H7 (cell line): ENCODE data around the gene IGFBP4. TPM values are rescaled to one million over a fixed set of nuclear protein-coding genes. Genes with fewer than 3 reads are reported as not detected.

ENCODE experiments used
- DNase-seq: peaks from one replicate; pipeline ENCODE4 v3.0.0; 2012
- H3K27me3 ChIP-seq: 2 replicates; pipeline ENCODE4 v1.6.0; 2011; ENCODE audit warnings: mild to moderate bottlenecking, low read length; ENCODE audit not compliant: control insufficient read depth, insufficient read depth
- H3K36me3 ChIP-seq: replicated peaks from 2 replicates; pipeline ENCODE4 v1.5.1; 2011; ENCODE audit warnings: low read length; ENCODE audit not compliant: control insufficient read depth, insufficient read depth
- H3K4me3 ChIP-seq: 2 replicates; pipeline ENCODE4 v1.5.1; 2011; ENCODE audit warnings: low read depth, mild to moderate bottlenecking, control low read depth, low read length, moderate library complexity; ENCODE audit not compliant: insufficient read depth
- total RNA-seq: library from RNA; depleted of rRNA; stranded (reverse); fragments of >200 nt; shearing (Covaris generic); gene quantifications from 2 replicates; pipeline ENCODE4 v1.2.3, GENCODE V29; 2014

IGFBP4 gene
- total RNA-seq, 1 experiment from 2014 or later: 24.6 TPM

DNA sequence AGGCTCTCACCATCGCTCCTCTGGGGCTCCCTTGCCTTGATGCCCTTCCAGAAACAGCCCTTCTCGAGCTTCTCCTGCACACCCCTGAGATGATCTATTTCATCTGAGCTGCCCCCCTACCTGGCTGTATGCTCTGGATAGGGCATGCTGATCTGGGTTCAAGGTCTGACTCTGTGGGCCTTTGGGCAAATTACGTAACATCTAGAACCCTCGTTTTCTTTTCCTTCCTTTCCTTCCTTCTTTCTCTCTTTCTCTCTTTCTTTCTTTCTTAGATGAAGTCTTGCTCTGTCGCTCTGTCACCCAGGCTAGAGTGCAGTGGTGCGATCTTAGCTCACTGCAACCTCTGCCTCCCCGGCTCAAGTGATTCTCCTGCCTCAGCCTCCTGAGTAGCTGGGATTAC is 37.9 kb downstream of the IGFBP4 start:
- H3K27me3 ChIP-seq: no peaks in the 10 kb centered on the region
- no peaks in the 10 kb centered on the region for H3K36me3 ChIP-seq
- DNase-seq: no peak
- no peak overlapping the region for H3K4me3 ChIP-seq

DNA sequence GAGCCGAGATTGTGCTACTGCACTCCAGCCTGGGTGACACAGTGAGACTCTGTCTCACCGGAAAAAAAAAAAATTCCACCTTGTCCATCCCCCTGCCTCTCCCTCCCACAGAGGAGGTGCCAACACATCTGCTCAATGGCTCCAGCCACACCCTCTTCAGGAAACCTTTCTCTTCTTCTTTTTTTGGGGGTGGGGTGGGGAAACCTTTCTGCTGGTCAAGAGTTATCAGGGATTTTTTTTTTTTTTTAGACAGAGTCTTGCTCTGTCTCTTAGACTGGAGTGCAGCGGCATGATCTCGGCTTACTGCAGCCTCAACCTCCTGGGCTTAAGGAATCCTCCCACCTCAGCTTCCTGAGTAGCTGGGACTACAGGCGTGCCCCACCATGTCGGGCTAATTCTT is 39.5 kb downstream of the IGFBP4 start:
- H3K36me3 ChIP-seq: no peaks in the 10 kb centered on the region
- no peak for DNase-seq
- H3K27me3 ChIP-seq: no peaks in the 10 kb centered on the region
- no peak overlapping the region for H3K4me3 ChIP-seq

DNA sequence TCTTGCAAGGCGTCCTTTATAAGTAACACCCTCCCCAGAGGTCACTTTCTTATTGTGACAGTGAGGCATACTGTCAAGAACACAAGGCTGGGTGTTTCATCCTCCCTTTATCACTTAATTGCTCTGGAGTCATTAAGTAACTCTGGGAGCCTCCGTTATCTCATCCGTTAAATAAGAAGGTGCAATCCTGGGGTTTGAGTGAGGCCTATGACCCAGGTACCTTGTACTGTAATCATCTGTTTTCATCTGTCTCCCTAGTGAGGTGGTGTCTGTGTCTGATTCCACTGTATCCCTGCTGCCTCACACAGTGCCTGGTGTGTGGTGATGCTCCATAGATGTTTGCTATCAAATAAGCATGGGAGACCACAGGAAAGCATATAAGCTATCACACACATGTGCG is 40.4 kb downstream of the IGFBP4 start:
- H3K4me3 ChIP-seq: no peak overlapping the region
- no peaks in the 10 kb centered on the region for H3K27me3 ChIP-seq
- no peak for DNase-seq
- H3K36me3 ChIP-seq: no peaks in the 10 kb centered on the region

DNA sequence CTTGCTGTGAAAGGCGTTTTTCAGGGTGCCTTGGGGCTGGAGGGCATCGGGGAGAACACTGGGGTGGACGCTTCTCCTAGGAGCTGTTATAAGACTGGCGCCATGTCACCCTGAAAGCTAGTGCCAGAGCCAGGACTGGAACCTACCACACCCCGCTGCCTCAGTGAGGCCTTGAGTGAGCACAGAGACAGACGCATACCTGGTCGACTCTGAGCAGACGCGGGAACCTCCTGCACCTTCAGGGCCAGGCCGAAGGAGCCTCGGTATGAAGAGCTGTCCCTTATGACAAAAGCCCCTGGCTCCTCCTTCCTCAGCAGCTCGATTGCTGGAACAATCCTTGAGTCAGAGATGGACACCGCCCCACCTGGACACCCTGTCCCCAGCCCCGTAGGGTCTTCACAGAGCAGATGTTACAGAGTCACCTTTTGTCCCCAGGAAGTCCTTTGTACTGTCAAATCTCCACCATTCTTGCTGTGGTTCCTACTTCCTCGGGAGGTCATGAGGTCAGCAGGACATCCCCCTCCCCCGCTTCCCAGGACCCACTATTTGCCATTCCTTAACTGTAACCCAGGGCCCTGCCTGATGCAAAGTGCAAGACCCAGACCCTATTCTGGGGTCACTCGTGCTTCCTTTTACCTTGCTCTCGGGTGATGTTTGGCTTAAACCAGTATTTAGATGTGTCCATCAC is 41.2 kb downstream of the IGFBP4 start:
- no peaks in the 10 kb centered on the region for H3K27me3 ChIP-seq
- DNase-seq: no peak
- no peak overlapping the region for H3K4me3 ChIP-seq
- H3K36me3 ChIP-seq: no peaks in the 10 kb centered on the region

DNA sequence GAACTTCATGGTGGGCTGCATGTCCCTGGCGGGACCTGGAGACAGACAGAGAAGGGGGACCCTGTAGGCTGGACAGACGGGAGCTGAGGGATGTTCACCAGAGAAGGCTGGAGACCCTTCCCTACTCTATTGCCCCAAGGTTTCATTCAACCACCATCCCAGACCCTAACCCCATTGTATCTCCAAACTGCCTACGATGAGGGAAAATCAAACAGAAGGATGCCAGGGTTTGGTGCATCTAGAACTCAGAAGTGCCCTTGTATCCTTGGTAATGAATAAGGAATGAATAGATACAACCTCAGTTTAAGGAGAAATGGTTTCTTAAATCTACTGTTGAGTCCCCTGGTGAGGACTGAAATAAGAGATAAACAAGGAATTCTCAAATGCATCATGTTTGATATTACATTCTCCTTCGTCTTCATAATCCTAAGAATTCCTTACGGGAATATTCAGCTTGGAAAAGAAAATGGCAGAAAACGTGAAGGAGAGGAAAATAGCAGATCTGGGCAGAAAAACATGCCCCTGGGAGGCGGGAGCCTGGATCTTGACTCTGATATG is 41.8 kb downstream of the IGFBP4 start:
- Histone ChIP-seq H3K4me3 (no peak overlapping the region), H3K36me3 (no peaks in the 10 kb centered on the region), H3K27me3 (no peaks in the 10 kb centered on the region)
- no peak for DNase-seq

DNA sequence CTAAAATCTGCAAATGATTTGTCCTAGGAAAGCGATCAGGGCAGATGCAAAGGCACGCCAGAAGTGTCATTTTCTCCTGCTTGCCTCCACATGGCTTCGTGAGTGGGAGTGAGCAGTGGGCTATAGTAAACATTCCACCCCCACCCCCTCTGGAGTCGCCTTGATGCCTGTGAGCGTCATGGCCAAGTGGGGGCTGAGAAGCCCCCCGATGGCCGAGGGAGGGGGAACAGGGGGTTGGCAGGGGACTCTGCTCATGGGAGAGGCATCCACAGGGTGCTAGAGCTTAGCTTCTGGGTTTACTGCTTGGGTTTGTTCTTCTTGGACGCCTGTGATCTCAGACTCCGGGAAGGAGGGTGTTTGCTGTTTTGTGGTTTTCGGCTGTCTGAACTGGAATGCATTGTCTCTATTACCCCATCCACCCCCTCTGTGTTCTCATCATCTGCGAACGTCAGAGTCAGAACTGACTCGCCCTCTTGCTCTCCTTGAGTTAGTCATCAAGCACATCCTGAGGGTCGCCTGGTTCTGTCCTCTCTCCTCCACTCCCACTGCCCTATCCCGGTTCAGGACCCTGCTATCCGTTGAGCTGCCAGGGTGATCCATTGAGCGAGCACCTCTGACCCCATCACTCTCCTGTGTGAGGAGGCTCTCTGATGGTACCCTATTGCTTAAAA is 42.7 kb downstream of the IGFBP4 start:
- Histone ChIP-seq H3K36me3 (no peaks in the 10 kb centered on the region), H3K4me3 (no peak overlapping the region), H3K27me3 (no peaks in the 10 kb centered on the region)
- DNase-seq: no peak

DNA sequence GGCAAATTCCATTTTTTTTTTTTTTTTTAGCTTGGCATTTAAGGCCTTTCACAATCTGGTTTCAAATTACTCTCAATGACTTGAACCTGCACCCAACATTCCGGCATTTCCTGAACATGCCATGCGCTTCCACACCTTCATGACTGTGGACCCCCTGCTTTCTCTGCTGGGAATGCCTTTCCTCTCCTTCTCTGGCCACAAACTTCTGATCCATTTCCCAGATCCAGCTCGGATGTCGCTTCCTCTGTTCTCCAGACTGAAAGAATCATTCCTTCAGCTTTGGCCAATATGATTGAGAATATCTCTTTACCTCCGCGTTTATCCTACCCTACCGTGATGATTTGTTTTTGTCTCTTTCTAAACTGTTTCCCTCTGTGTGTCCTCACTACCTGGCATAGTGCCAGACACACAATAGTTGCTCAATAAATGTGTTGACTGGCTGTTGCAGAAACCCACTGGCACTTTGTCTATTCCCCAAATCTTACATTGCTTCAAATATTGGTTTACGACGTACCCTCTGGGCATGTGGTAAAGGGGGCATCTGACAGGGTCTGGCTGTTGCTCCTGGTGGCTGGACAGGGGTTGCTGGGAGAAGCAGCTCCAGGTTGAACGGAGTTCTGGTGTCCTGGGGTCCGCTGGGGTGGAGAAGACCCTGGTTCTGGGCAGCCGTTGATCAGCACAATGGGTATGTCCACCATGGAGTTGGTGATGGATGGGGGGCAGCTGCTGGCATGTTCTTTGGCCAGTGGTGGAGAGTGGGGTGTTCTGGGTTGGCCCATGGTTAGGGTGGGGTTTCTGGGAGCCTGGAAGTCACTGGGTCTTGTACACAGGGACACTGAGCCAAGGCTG is 43.5 kb downstream of the IGFBP4 start:
- H3K27me3 ChIP-seq: no peaks in the 10 kb centered on the region

DNA sequence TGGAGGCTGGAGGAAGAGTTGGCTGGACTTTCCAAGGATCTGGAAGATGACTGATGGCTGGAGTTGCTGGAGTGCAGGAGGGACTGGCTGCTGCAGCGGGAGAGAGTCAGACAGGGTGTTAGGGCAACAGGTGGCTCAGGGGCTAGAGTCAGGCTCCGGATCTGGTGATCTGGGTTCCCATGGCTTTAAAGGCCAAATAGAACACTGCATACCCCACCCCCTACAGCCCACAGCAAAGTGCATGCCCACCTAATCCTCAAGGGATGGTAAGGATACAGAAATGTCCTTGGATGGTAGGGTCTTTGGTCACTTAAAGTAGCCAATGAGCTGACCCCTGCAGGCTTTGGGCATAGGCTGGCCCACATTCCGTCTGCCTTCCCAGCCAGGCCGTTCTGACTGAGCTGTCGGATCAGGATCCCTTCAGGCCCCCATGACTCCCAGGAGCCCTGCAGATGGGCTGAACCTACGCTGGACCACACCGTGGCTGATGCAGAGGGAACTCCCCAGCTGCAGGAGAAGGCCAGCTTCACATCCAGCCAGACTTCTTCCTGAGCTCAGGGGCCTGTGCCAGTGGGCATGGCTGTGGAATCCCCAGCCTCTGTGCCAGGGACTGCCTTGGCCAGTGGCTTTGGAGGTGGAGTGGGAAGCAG is 44.2 kb downstream of the IGFBP4 start:
- no peaks in the 10 kb centered on the region for H3K27me3 ChIP-seq
- no peak overlapping the region for H3K4me3 ChIP-seq
- no peak for DNase-seq
- no peaks in the 10 kb centered on the region for H3K36me3 ChIP-seq

More for the DNA sequence above, 43.5 kb downstream of the IGFBP4 start:
- no peaks in the 10 kb centered on the region for H3K36me3 ChIP-seq
- DNase-seq: no peak
- no peak overlapping the region for H3K4me3 ChIP-seq

DNA sequence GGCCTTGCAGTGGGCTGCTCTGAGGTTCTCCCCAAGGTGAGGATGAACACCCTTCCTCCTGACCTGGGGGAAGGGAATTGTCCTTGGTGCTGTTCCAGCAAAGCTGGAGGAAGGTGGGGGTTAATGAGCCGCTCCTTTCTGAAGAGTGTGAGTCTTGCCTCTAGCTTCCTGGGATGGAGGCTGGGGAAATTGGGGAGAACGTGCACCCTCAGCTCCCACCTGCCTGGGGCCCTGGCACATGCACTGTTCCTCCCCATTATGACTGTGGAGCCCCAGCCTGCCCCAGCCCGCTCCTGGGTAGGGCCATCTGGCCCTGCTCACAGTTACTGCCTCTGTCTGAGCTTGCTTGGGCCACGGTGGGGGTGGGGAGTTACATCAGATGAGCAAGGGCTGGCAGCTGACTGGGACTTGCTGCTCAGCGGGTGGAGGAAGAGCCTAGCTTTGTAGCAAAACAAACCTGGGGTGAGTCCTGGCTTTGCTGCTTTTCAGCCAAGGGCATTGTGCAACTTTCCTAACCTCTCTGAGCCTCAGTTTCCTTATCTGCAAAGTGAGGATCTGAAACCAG is 47.1 kb downstream of the IGFBP4 start:
- Histone ChIP-seq H3K4me3 (no peak overlapping the region), H3K36me3 (no peaks in the 10 kb centered on the region), H3K27me3 (no peaks in the 10 kb centered on the region)
- DNase-seq: peak; percentile 87

DNA sequence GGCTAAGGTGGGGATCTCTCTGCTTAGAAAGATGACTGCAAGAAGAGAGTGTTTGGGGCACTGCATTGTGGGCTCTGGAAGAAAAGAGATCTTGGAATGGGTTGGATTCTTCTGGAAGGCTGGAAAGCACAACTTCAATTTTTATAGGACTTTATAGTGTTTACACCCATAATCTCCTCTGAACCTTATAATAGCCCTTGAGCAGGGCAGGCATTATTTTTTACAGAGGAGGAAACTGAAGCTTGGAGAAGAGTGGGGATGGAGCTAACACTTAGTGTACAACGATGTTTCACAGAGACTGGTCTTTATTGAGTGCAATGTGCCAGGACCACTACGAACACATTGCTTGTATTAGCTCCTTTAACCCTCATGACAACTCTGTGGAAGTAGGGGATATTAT is 47.7 kb downstream of the IGFBP4 start:
- Histone ChIP-seq H3K4me3 (no peak overlapping the region), H3K36me3 (no peaks in the 10 kb centered on the region), H3K27me3 (no peaks in the 10 kb centered on the region)
- no peak for DNase-seq

DNA sequence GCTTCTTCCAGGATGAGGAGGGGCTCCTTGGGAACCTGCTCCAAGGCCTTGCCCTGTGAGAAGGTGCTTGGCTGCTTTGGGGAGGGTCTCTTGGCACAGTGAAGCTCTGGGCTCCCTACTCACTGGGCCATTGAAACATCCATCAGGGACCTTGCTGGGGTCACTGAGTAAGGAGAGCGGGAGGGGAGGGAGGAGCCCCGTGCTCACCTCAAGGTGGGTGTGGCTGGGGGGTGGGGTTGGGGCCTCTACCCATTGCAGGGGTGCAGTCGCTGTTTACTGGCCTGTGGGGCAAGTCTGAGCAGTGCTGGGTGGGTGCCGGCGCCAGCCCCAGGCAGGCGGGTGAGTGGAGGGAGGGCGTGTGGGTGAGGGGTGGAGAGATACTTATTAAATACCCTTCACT is 48.2 kb downstream of the IGFBP4 start:
- DNase-seq: peak; percentile 75
- no peaks in the 10 kb centered on the region for H3K36me3 ChIP-seq
- H3K4me3 ChIP-seq: no peak overlapping the region
- no peaks in the 10 kb centered on the region for H3K27me3 ChIP-seq

DNA sequence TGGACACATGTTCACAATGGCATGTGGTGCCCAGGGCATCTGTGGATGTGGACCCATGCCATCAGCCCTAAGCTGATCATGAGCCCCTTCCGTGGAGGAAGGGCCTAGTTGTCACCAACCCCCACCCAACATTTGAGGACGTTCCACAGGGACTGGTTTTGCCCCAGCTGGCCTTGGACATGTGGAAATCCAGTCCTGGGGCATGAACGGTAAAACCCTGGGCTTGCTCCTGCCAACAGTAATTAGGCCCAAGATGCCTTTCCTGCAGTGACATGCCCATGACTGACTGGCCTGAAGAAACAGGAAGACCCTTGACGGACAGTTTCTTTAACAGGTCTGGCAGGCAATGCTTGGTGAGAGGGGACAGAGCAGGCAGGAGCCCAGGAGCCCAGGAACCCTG is 50.4 kb downstream of the IGFBP4 start:
- DNase-seq: no peak
- Histone ChIP-seq H3K36me3 (no peaks in the 10 kb centered on the region), H3K27me3 (no peaks in the 10 kb centered on the region), H3K4me3 (no peak overlapping the region)

DNA sequence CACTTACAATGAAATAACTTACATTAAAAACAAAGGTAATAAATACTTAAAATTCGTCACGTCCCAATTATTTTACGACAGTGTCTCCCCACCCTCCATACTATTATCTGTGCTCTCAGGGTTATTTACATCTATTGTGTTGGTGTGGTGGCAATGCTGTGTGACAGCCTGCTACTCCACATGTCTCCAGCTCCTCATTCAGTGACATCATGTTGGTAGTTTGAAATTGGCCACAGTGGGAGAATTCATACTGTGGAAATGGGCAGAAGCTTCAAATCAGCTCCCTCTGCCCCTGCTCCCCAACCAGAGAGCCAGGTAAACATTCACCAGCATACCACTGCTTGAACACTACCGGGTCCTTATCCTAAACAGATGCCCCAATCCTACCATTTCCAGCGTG is 51.9 kb downstream of the IGFBP4 start:
- Histone ChIP-seq H3K36me3 (no peaks in the 10 kb centered on the region), H3K4me3 (no peak overlapping the region), H3K27me3 (no peaks in the 10 kb centered on the region)
- DNase-seq: no peak

DNA sequence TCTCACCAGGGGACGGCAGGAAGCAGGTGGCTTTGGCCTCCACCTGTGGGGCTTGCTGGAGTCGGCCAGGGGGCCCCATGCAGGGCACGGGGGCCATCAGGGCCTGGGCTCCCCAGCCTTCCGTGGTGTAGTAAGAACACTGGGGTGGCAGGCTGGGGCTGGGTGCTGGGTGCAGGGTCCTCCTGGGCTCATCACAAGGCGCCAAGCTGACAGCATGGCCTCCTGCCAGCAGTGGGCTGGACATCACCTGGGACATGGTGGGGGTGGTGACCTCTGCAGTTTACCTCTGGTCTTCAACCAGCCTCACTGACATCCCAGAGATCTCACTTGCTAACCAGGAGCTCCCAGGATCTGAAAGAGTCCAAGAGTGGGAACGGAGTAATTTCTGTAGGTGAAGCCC is 52.9 kb downstream of the IGFBP4 start:
- DNase-seq: no peak
- H3K36me3 ChIP-seq: no peaks in the 10 kb centered on the region
- H3K27me3 ChIP-seq: no peaks in the 10 kb centered on the region
- H3K4me3 ChIP-seq: no peak overlapping the region
